ENCODE measurements around the gene PNKD.

The PNKD gene

DNA sequence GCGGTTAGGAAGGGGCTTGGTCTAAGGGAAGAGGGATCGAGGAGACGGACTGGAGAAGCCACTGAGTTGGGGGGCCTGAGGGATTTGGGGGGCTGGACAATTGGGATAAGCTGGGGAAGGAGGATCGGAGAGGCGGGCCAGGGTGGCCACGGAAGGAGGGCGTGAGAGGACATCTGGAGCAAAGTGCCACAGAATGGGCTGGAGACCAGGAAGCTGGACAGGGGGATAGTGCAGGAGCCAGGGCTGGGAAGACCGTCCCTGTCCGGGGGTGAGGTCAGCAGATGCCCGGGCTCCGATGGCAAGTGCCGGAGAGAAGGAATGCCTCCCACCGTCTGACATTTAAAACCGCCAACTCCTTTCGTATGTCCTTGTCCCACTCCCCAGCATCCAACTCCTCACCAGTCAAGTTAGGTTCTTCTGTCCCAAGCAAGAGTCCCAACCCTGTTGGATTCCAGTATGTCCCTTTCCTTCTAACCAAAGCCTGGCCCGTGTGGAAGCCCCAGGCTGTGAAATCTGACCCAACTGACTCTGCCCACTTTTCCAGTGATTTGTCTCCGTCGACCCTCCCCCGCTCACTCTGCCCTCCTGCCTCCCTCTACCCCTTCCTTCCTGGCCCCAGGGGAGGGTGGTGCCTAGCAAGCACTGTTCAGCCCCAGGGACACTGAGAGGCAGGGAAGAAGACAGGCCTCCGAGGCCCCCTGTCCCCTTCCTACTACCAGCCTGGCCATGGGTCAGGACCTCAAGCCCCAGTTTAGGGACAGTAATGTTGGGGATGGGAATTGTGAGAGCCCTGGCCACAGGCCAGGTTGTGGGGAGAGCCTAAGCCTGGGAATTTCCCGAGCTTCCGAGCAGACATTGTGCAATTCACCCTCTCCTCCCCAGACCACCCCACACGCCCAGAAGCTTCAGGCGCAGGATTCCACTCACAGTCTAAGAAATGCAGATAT, 53.5 kb downstream of the PNKD start:
- H3K27ac ChIP-seq, result peak overlapping the region; percentile 91
- TF ChIP-seq ZFX (IDR thresholded peaks at IDR 0.05; ENCODE audit: borderline replicate concordance), result no peak
- TF ChIP-seq, protein P1, sequence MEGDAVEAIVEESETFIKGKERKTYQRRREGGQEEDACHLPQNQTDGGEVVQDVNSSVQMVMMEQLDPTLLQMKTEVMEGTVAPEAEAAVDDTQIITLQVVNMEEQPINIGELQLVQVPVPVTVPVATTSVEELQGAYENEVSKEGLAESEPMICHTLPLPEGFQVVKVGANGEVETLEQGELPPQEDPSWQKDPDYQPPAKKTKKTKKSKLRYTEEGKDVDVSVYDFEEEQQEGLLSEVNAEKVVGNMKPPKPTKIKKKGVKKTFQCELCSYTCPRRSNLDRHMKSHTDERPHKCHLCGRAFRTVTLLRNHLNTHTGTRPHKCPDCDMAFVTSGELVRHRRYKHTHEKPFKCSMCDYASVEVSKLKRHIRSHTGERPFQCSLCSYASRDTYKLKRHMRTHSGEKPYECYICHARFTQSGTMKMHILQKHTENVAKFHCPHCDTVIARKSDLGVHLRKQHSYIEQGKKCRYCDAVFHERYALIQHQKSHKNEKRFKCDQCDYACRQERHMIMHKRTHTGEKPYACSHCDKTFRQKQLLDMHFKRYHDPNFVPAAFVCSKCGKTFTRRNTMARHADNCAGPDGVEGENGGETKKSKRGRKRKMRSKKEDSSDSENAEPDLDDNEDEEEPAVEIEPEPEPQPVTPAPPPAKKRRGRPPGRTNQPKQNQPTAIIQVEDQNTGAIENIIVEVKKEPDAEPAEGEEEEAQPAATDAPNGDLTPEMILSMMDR (IDR thresholded peaks at IDR 0.05), result no peak

- no peak overlapping the region for H3K27ac ChIP-seq
- no peak for TF ChIP-seq ZFX (IDR thresholded peaks at IDR 0.05; ENCODE audit: borderline replicate concordance)
- TF ChIP-seq, protein P1 (IDR thresholded peaks at IDR 0.05), result no peak
Measured at GRCh38 chr2:218325566-218326160, 55.3 kb downstream of the PNKD start.

GRCh38 chr2:218326315-218326714, 56.0 kb downstream of the PNKD start:
- H3K27ac ChIP-seq, result no peak overlapping the region
- TF ChIP-seq, protein P1 (IDR thresholded peaks at IDR 0.05), result no peak
- no peak for TF ChIP-seq ZFX (IDR thresholded peaks at IDR 0.05; ENCODE audit: borderline replicate concordance)

DNA sequence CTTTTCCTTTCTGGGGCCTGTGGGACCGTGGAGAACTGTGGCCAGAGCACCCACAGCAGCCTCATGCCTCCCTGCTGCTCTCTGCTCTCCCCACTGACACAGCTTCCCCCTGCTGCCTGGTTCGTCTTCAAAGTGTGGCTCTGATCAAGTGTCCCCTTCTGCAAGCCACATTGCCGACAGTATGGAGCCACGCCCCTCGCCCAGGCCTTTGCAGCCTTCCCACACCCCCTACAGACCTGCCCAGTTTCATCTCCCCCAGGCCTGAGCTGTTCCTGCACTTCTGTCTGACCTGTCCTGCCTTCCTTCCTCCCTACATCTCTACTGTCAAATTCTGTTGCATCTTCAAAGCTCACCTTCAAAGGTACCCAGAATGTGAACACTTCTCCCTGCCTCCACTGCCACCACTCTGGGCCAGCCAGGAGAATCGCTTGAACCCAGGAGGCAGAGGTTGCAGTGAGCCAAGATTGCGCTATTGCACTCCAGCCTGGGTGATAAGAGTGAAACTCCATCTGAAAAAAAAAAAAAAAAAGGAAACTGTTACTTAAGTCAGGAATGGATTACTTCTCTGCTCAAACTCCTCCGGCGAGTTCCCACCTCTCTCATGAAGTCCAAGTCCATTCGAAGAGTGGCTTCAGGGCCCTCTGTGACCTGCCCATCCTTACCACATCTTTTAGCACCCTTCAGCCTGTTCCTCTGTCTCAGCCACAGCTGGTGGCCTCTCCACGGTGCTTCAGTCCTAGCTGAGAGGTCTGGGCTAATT, 57.3 kb downstream of the PNKD start:
- H3K27ac ChIP-seq, result no peak overlapping the region
- no peak for TF ChIP-seq ZFX (IDR thresholded peaks at IDR 0.05; ENCODE audit: borderline replicate concordance)
- TF ChIP-seq, protein P1 (IDR thresholded peaks at IDR 0.05), result no peak

- no peak overlapping the region for H3K27ac ChIP-seq
- no peak for TF ChIP-seq ZFX (IDR thresholded peaks at IDR 0.05; ENCODE audit: borderline replicate concordance)
- TF ChIP-seq, protein P1 (IDR thresholded peaks at IDR 0.05), result no peak
Measured at GRCh38 chr2:218328294-218328693, 58.0 kb downstream of the PNKD start.

- TF ChIP-seq, protein P1 (IDR thresholded peaks at IDR 0.05), result no peak
- TF ChIP-seq ZFX (IDR thresholded peaks at IDR 0.05; ENCODE audit: borderline replicate concordance), result no peak
- H3K27ac ChIP-seq, result no peak overlapping the region
Measured at GRCh38 chr2:218329027-218329825, 58.9 kb downstream of the PNKD start.

All from 22Rv1 (cell line).